Amygdala (tissue), 56 donors: Measurements from ENCODE around the gene CACNG6.

Experiments
- DNase-seq, 56 donors: peaks; one replicate each; lab custom pipeline; 2025; lab: John Stamatoyannopoulos, UW

The CACNG6 gene

DNA sequence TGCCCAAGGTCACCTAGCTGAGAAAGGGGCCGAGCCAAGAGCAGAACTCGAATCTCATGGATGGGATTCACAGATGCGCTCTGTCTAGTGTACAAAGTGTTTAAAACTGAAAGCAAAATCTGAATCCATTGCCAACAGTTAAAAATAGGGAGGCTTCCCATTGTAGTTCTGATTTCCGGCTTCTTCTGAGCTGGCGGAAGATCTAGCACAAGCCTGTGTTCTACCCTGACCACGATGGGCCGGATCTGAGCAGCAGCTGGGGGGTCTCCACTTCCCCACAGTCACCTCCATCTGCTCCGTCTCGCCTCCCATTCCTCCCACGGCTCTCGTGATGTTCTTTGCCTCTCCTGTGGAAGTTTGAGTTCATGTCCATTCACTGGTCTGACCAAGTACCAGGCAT is 26.3 kb upstream of the CACNG6 start:
- no peak for DNase-seq

DNA sequence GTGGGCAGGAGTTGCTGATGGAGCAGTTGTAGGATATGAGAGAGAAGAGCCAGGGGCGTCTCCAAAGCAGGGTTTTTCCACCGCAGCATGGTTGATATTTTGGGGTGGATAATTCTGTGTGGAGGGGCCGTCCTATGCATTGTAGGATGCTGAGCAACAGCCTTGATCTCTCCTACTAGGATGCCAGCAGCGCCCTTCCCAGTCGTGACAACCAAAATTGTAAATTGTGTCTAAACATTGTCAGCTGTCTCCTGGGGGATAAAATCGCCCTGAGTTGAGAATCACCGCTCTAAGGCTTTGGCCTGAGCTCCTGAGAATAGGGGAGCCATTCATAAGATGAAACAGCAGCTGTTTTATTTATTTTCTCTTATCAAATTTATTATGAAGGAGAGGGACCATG is 24.5 kb upstream of the CACNG6 start:
- DNase-seq = no peak

DNA sequence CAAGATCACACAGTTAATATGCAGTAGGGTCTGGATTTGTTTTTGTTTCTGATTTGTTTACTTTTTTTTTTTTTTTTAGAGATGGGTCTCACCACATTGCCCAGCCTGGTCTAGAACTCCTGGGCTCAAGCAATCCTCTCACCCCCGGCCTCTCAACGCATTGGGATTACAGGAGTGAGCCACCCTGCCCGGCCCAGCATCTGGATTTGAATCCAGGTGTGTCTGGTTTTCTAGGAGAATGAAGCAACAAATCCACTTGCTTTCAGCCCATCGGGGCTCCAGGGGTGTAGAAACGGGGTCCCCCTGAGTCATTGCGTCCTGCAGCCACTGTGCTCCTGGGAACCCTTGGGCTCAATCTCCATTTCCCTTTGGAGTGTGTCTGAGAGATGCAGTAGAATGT is 22.1 kb upstream of the CACNG6 start:
- DNase-seq = no peak

DNA sequence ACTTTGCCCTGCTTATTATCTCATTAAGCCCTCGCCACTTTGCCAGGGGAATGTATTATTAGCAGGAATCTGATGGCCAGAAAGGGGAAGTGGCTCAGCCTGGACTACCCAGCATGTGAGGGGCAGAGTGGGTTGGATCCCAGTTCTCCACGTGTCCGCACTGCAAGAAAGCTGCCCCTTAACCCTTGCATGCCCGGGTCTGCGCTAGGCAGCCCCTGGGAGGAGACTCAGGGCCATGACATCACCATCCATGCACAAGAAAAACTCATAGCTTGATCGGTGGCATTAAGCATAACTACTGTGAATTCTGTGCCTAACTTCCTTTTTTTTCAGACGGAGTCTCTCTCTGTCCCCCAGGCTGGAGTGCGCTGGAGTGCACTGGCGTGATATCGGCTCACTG is 19.8 kb upstream of the CACNG6 start:
- DNase-seq = peak in 1 of 56 donors; percentile 26

DNA sequence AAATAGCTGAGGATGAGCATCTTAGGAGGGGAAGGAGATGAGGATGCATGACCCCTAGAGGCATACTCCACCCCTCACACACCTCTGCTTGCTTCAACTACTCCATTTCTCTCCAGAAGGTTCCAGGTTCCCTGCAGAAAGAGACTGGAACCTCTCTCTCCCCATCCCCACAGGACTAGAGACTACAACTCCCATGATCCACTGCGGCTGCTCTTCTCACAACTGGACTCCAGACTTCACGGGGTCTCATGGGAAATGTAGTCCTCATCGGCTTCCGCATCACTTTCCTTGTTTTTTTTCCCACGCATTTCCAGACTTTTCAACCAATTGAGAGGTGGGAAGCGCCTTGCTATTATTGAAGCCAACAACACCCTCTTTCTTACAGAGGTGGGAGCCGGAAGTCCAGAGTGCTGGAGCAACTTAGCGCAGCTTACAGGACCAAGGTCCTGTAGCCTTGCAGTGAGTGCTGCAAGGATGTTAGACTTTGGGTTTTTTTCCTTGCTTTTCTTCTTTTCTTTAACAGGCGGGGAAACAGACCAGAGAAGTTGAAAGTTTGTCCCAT is 13.9 kb upstream of the CACNG6 start:
- peak in 52 of 56 donors; percentile 5 to 91 (median 65) for DNase-seq

DNA sequence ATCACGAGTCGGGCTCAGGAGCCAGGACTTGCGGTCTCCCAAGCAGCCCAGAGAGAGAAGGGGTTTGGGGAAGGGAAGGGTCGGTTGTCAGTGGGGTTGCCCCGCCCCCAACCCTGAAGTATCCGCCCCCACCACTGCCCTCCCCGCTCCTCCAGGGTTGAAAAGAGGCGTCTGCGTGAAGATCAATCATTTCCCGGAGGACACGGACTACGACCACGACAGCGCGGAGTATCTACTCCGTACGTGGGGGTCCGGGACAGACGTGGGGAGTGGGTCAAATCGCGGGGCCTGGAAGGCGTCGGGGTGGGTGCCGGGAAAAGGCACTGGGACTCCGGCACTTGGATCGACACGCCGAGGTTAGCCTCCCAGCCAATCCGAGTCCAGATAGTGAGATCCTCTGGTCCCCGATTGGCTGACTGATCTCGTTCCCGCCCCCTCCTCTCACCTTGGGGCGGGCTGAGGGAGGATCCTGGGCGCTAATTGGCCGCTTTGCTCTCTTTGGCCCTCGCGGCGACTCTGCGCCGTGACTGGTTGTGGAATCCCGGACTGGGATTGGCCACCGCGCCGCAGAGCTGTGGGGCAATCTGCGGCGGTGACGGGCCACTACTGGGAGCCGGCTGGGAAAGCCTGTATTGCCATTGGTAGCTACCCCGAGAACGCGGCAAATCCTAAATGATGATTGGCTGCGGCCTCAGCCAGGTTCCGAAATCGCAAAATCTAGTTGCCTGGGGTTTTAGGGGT is 13.3 kb upstream of the CACNG6 start:
- DNase-seq = peak in 55 of 56 donors; percentile 11 to 92 (median 77)

DNA sequence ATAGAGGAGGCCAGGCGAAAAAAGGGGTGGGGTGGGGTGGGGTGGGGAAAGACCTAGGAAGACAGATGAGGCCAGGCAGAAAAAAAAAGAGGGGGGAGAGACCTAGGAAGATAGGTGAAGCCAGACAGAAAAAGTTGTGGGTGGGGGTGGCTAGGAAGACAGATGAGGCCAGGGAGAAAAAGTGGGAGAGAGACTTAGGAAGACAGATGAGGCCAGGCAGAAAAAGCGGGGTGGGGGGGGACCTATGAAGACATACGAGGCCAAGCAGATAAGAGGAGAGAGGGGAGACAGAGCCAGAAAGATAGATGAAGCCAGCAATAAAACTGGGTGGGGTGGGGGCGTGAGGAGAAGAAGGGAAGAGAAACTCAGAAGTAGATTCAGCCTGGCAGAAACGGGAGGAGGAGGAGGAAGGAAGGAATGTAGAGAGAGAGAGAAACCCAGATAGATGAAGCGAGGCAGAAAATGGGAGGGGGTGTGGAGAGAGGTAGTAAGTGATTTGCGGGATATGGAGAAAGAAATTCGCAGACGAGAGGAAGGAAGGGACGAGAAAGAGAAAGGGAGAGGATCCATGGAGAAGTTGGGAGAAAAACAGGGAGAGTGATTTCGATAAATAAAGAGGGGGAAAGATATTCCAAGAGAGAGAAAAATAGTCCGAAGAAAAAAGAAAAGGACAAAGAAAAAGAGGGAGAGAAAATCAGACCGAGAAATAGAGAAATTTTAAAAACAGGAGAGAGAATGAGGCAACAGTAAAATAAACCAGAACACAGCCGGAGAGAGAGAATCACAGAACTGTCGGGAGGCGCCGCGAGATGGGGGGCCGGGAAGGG is 12.2 kb upstream of the CACNG6 start:
- DNase-seq = no peak

DNA sequence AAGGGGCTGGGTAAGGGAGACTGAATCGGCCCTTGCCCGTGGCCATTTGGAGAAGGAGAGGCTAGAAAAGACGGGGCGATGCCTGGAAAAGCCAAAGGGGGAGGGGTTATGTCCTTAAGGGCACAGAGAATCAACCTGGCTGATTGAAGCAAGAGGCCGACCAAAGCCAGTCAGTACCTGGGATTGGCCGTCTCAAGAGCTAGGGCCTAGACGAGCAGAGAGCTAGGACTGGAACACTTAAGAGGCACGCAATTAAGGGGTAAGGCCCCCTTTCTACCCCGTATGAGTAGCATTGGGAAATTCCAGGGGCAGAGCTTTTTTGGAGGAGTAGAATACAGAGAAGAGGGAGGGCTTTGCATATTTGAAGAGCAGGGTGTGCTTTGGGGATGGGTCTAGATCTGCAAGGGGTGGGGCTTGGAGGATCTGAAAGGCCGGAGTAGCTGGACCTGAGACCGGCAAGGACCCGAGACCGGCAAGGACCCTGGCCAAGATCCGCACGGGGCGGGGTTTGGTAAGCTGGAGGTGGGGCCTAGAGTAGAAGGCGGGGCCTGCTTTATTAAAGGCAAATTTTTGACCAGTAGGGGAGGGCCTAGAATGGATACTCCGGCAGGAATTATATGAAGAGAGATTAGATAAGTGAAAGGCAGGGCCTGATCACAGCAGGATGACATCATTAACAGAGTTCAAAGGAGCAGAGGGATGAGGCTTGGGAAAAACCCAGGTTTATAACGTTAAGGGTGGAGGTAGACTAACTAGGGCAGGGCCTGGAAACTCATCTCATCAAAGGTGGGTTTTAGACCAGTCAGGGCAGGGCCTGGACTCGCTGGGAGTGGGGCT is 10.7 kb upstream of the CACNG6 start:
- DNase-seq = peak in 17 of 56 donors; percentile 8 to 53 (median 32)

DNA sequence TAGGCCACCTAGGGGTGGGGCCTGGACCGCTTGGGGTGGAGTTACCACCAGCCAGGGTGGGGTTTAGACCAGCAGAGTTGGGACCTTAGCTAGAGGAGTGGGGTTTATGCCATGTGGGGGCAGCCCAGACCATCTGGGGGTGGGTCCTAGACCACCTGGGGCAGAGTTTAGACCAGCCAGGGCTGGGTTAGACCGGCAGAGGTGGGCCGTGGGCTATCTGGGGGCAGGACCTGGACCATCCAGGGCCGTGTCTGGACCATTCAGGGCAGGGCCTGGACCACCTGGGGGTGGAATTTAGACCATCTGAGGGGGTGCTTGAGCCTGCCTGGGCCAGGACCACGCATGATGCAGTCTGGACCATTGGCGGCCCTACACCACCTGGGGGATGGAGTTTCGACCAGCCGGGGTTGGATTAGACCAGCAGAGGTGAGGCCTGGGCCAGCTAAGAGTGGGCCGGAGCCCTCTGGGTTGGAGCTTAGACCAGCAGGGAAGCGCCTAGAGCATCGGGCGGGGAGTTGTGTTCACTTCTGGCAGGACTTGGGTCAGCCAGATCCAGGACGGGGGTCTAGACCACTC is 10.0 kb upstream of the CACNG6 start:
- no peak for DNase-seq

DNA sequence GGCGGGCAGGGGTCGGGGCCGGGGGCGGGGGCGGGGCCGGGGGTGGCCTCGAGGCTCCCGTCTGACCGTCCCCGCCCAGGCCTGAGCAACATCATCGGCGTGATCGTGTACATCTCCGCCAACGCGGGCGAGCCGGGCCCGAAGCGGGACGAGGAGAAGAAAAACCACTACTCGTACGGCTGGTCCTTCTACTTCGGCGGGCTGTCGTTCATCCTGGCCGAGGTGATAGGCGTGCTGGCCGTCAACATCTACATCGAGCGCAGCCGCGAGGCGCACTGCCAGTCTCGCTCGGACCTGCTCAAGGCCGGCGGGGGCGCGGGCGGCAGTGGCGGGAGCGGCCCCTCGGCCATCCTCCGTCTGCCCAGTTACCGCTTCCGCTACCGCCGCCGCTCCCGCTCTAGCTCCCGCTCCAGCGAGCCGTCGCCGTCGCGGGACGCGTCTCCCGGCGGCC is 9.4 kb upstream of the CACNG6 start:
- no peak for DNase-seq

DNA sequence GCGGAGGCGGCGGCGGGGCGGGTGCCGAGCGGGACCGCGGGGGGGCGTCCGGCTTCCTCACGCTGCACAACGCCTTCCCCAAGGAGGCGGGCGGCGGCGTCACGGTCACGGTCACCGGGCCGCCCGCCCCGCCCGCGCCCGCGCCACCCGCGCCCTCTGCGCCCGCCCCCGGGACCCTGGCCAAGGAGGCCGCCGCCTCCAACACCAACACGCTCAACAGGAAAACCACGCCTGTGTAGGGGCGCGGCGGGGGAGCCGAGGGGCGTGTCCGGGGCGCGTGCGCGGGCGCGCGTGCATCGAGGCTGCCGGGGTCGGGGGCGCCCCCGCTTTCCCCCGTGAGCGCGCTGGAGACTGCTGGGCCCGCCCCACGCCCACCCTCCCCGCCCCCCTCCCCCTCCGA is 8.8 kb upstream of the CACNG6 start:
- peak in 2 of 56 donors; percentile 23 to 41 for DNase-seq

DNA sequence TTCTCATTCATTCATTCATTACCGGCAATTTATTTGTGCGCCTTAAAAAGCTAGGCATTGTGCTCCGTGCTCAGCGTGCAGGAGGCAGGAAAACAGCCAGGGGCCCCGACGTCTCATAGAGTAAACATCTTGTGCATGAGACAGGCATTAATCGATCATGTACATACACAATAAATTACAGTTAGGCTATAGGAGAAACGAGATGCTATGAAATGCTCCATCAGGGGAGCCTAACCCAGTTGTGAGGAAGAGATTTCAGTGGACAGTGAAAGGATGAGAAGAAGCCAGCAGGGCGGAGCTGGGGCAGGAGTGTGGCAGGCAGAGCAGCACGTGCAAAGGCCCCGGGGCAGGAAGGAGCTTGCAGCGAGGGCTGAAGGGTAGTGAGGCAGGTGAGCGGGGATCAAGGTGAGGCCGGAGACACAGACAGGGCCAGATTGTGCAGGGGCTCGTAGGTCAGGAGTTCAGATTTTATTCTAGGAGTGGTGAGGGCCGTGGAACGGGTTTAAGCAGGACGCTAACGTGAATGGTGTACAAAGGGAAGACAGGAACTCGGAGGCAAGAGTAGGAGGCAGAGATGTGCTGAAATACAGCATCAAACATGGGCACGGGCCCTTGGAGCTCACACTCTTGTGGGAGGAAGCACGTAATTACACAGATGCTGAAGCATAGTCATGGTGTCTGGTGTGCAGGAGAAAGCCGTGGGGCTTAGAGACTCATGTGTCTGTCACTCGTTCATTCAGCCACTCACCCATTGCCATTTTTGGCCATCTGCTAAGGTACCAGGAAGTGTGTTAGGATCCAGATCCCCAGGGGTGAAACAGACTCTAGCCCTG is 7.8 kb upstream of the CACNG6 start:
- peak in 2 of 56 donors; percentile 11 to 24 for DNase-seq

DNA sequence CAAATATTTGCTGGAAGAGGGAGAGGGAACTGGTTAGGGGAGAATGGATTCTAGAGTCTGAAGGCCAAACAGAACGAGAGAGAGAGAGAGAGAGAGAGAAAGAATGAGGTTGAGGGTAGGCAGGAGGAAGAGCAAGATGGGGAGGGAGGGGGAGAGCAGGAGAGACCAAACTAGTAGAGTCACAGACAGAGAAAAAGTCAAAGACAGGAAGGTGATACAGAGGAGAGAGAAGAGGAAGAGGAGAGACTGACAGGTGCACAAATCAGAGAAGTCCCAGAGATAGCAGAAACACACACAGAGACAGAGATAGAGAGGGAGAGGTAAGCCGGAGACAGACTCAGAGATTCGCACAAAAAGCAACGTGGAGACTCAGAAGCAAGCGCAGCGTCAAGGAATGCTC is 5.6 kb upstream of the CACNG6 start:
- no peak for DNase-seq

DNA sequence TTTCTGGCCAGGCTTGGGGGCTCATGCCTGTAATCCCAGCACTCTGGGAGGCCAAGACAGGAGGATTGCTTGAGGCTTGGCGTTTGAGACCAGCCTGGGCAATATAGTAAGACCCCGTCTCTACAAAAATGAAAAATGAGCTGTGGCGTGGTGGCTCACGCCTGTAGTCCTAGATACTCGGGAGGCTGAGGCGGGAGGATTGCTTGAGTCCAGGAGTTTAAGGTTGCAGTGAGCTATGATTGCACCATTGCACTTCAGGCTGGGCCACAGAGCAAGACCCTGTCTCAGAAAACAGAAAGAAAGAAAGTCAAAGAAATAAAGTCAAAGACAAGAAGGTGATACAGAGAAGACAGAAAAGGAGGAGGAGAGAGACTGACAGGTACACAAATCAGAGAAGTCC is 2.5 kb upstream of the CACNG6 start:
- DNase-seq = no peak

DNA sequence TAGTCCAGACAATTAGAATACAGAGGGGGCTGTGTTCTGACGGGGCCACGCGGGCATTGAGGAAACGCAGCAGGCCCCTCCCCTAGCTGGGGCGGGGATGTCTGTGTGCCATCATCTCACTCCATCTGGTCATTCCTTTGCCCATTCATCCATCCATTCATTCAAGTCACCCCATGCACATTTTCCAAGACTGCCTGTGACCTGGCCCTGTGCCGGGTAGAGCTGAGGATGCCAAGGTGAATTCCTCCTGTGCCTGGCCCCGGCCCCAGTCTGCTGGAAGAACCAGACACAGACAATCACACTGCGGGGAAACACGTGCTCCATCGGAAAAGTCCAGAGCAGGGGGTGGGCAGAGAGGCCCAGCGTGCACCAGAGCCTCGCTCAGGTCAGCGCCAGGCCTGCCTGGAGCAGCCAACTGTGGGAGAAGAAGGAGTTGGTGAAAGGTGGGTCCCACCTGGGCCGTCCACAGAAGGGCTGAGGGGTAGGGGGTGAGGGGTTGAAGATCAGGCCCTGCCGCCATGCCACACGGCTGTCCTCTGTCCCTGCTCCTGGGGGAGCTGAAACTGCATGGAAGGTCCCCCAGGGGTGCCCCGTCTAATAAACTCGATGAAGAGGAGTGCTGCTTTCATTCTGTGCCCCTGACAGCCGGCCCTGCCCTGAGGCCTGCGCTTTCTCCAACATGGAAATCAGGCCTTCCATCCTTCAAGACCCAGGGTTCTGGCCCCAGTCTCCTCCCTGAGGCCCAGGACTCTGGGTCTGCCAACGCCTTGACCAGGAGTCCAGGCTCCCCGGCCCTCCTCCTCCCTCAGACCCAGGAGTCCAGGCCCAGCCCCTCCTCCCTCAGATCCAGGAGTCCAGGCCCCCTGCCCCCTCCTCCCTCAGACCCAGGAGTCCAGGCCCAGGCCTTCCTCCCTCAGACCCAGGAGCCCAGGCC is 1.6 kb upstream of the CACNG6 start:
- DNase-seq = peak in 8 of 56 donors; percentile 9 to 54 (median 20)

DNA sequence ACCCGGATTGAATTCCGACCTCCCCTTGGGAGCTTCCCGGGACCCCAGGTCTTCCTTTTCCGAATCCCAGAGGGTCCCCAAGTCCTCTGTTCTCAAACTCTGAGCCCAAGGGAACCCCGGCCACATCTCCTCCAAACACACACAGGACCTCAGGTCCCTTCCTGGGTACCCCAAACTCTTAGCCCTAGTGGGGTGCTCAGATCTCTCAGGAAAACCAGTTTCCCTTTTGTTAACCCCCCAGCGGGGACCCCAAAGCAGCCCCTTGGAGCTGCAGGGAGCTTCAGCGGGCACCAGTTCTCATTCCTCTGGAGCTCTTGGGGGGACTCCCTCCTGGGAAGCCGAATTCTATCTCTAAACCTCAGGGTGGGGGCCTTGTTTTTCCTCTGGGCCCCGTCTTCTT is 774 bp downstream of the CACNG6 start:
- no peak for DNase-seq

DNA sequence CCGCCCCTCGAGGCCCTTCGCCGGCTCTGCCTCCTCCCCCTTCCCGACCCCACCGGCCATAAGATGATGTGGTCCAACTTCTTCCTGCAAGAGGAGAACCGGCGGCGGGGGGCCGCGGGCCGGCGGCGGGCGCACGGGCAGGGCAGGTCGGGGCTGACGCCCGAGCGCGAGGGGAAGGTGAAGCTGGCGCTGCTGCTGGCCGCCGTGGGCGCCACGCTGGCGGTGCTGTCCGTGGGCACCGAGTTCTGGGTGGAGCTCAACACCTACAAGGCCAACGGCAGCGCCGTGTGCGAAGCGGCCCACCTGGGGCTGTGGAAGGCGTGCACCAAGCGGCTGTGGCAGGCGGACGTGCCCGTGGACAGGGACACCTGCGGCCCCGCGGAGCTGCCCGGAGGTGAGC is 1.4 kb downstream of the CACNG6 start:
- DNase-seq = no peak

DNA sequence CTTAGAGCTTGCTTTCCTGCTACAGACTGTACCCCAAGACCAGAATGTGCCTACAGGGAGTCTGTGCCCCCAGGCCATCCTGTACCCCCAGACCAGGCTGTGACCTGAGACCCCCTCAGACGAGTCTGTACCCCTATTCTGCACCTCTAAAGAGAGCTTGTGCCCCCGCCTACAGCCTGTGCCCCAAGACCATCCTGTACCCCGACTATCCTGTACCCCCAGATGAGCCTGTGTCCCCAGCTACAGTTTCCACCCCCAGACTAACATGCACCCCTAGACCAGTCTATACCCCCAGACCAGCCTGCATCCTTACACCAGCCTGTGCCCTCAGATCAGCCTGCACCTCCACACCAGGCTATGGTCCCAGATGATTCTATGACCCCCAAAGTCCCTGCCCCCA is 2.0 kb downstream of the CACNG6 start:
- DNase-seq = no peak
